ENCODE results near the gene ZNF143.

Gene ZNF143

GRCh38 chr11:9576701-9577381 is 116.0 kb downstream of the ZNF143 start:
- no peak for DNase-seq

GRCh38 chr11:9577556-9577955 is 116.7 kb downstream of the ZNF143 start:
- DNase-seq, result no peak

Data from NCI-H2227 treated with DMSO at 0.1 percent for 48 hours (cell line).